SK-N-SH treated with all-trans-retinoic acid at 6 μM for 48 hours (cell line): ENCODE results near the gene HRNR.

Experiments used
- ATAC-seq: fragments of 200-7000 bp; cut with Tn5 transposase; 3 replicates; pipeline ENCODE4 v1.9.1; 2020; ENCODE audit warnings: mild to moderate bottlenecking, moderate library complexity
- GLIS3 ChIP-seq: fragments of 250-450 bp; sonication (Bioruptor Pico); IDR thresholded peaks from 2 replicates; pipeline ENCODE4 v1.5.0; 2020; ENCODE audit warnings: mild to moderate bottlenecking, moderate library complexity
- ISL1 ChIP-seq: fragments of 250-450 bp; sonication (Bioruptor Pico); IDR thresholded peaks from 2 replicates; pipeline ENCODE4 v2.1.2; 2022; ENCODE audit warnings: mild to moderate bottlenecking, moderate library complexity
- POU6F1 ChIP-seq: fragments of 250-450 bp; sonication (Bioruptor Pico); IDR thresholded peaks from 2 replicates; pipeline ENCODE4 v1.8.0; 2021; ENCODE audit warnings: low read depth, mild to moderate bottlenecking, moderate library complexity, borderline replicate concordance
- TCF4 ChIP-seq: fragments of 250-450 bp; sonication (Bioruptor Pico); IDR thresholded peaks from 2 replicates; pipeline ENCODE4 v1.8.0; 2021; ENCODE audit warnings: mild to moderate bottlenecking, moderate library complexity, borderline replicate concordance
- TOX ChIP-seq: fragments of 250-450 bp; sonication (Bioruptor Pico); IDR thresholded peaks from 2 replicates; pipeline ENCODE4 v1.8.0; 2021; ENCODE audit warnings: mild to moderate bottlenecking, moderate library complexity, borderline replicate concordance
- ZC3H10 ChIP-seq: fragments of 250-450 bp; sonication (Bioruptor Pico); IDR thresholded peaks from 2 replicates; pipeline ENCODE4 v1.5.1; 2021; ENCODE audit warnings: mild to moderate bottlenecking, moderate library complexity
- ZNF565 ChIP-seq: fragments of 450-650 bp; formaldehyde crosslinking; conservative IDR thresholded peaks from 2 replicates; pipeline ENCODE4 v1.5.0; 2020; ENCODE audit warnings: low read depth, mild to moderate bottlenecking, moderate library complexity

HRNR gene

DNA sequence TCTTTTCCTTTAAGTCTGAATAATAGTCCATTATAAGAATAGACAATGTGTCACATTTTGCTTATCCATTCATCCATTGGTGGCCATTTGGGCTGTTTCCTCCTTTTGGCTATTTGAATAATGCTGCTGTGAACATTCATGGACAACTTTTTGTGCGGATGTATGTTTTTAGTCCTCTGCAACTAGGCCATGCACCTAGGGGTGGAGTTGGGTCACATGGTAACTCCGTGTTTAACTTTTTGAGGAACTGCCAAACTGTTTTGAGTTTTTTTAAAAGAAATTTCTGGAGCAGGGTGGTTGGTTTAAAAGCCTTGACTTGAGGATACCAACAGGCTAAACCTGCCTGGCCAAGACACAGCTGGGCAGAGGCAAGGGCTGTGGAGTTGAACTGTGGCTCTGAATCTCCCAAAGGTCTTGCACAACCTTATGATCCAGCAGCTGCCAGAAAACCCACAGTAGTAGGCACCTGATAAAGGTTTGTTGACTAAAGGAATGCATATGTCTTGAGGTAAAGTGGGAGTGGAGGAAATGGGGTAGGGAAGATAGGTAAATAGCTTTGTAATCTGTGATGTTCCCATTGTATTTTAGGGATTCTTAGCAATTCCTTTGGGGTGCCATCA is 59.4 kb downstream of the HRNR start:
- no peak for TF ChIP-seq TCF4 (CRISPR knock-in tag)
- no peak for TF ChIP-seq POU6F1
- TF ChIP-seq ZNF565 (CRISPR knock-in tag), result no peak
- TF ChIP-seq ISL1 (CRISPR knock-in tag), result no peak
- no peak for ATAC-seq

DNA sequence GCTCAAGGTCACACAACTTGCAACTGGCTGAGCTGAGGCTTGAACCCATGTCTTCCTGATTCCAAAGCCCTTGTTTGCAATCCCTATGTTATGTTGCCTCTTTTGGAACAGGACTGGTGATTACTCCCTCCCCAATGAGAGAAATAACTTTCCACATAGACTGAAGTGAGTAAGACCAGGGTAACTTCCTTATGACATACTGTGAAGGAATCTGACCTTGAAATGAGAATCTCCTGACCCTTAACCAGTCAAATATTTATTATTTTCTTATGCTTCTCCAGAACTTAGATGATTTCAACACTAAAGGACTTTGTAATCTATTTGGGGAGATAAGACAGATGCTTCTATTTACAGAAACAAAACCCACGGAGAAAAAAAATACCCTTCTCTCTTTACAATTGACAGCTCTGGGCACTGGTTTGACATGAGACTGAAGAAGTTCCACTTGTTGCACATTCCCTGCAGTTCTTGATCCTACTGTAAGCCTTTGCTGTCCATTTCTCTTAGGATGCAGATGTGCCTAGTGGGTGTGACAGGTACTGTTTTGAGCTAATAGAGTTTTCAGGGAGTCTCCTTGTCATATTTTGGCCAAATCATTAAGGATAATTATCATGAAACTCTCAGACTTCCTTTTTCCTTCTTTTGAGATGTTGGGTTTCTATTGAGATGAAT is 61.1 kb downstream of the HRNR start:
- peak; percentile 91 for ATAC-seq
- TF ChIP-seq ZC3H10, result peak; percentile 58; the same call in 1 of the 2 replicates
- TF ChIP-seq GLIS3 (CRISPR knock-in tag), result no peak
- TF ChIP-seq TOX, result peak; percentile 30; the same call in 1 of the 2 replicates
